HUES48 (cell line): Measurements from ENCODE around the gene MATK.

ENCODE experiments used
- H3K27ac ChIP-seq: one replicate; pipeline ENCODE4 v1.7.0; 2013; ENCODE audit warnings: low read depth, low read length, inconsistent platforms
- H3K27me3 ChIP-seq: 2 replicates; pipeline ENCODE4 v1.6.1; 2013; ENCODE audit warnings: mild to moderate bottlenecking, low read length; ENCODE audit not compliant: control insufficient read depth, insufficient read depth
- H3K36me3 ChIP-seq: 2 replicates; pipeline ENCODE4 v1.6.1; 2013; ENCODE audit warnings: low read length; ENCODE audit not compliant: control insufficient read depth, insufficient read depth
- H3K4me1 ChIP-seq: 2 replicates; pipeline ENCODE4 v1.6.1; 2013; ENCODE audit warnings: mild to moderate bottlenecking, low read length; ENCODE audit not compliant: control insufficient read depth, insufficient read depth
- H3K4me3 ChIP-seq: 2 replicates; pipeline ENCODE4 v1.5.1; 2013; ENCODE audit warnings: mild to moderate bottlenecking, low read depth, low read length
- H3K9ac ChIP-seq: 2 replicates; pipeline ENCODE4 v1.6.1; 2013; ENCODE audit warnings: mild to moderate bottlenecking, low read depth, low read length, moderate library complexity
- H3K9me3 ChIP-seq: 2 replicates; pipeline ENCODE4 v1.6.1; 2013; ENCODE audit warnings: low read length; ENCODE audit not compliant: control insufficient read depth, insufficient read depth

The MATK gene

GRCh38 chr19:3814648-3815047 lies 28.5 kb upstream of the MATK start:
- no peaks in the 10 kb centered on the region for H3K4me1 ChIP-seq
- H3K27ac ChIP-seq: no peak overlapping the region
- H3K9ac ChIP-seq: no peak overlapping the region
- H3K9me3 ChIP-seq: no peaks in the 10 kb centered on the region
- no peaks in the 10 kb centered on the region for H3K36me3 ChIP-seq
- H3K4me3 ChIP-seq: no peak overlapping the region
- no peaks in the 10 kb centered on the region for H3K27me3 ChIP-seq

DNA sequence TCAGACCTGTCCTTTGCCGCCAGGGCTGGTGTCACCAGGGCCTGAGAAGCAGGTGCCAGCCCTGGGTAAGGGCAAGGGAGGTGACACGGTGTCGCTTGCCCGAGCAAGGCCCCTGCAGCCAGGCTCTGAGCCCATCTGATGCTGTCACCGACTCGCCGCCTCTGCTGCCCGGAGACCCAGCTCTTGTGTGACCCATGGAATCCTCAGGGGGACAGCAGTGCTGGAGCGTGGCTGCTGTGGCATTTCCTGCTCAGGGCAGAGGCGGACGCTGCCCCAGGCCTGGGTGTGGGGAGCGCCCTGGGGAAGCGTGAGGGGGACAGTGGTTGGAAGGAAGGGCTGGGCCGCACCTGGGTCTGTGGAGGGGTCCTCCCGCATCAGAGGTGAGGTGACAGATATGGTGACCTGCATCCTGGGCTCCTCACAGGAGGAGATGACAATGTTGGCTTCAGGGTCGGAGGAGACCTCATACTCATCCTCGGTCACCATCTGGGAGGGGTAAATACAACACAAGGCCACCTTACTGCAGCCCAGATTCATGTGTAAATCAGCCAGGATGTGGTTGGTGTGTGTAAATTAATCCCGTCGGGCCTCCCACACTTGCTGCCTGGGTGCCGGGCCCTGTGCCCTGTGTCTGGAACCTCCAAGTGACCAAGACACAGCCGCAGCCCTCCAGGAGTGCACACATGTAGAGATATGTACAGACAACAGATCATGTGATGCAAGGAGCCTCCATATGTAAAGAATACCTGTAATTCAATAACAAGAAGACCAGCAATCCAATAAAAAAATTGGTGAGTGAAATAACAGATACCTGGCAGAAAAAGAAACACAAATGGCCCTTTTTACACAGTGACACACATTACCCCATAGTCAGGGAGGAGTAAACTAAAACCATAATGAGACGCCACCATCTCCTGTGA lies 27.6 kb upstream of the MATK start:
- no peak overlapping the region for H3K9ac ChIP-seq
- H3K4me1 ChIP-seq: no peaks in the 10 kb centered on the region
- no peak overlapping the region for H3K27ac ChIP-seq
- H3K27me3 ChIP-seq: no peaks in the 10 kb centered on the region
- no peaks in the 10 kb centered on the region for H3K36me3 ChIP-seq
- H3K4me3 ChIP-seq: no peak overlapping the region
- H3K9me3 ChIP-seq: no peaks in the 10 kb centered on the region

DNA sequence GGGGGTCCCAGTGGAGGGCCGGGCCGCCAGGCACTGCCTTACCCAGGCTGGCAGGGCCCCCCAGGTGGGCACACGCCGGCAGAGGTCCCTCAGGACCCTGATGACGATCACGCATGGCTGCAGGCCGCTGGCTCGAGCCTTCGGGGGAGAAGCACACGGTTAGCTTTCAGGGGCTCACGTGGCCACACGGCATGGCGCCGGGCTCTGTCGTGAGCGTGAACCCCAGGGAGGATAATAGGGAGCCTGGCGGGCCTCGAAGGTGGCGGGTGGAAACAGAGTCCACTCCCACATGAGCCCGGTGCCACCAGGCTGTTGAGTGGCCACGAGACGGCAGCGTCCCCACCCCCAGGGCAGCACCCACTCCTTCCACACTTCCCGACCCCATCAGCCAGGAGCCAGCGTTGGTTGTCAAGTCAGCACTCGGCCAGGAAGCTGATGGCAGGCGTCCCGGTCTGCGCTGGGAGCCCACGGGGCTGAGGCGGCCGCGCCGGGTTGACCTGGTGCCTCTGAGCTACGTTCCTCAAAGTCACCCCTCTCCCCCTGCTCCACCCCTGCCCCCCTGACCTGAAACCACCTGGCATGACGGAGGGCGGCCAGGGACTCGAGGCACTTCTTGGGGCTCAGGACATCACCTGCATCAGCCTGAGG lies 24.7 kb upstream of the MATK start:
- Histone ChIP-seq H3K9ac (no peak overlapping the region), H3K36me3 (no peaks in the 10 kb centered on the region), H3K9me3 (no peaks in the 10 kb centered on the region), H3K27ac (no peak overlapping the region), H3K4me3 (no peak overlapping the region), H3K27me3 (no peaks in the 10 kb centered on the region), H3K4me1 (no peaks in the 10 kb centered on the region)

DNA sequence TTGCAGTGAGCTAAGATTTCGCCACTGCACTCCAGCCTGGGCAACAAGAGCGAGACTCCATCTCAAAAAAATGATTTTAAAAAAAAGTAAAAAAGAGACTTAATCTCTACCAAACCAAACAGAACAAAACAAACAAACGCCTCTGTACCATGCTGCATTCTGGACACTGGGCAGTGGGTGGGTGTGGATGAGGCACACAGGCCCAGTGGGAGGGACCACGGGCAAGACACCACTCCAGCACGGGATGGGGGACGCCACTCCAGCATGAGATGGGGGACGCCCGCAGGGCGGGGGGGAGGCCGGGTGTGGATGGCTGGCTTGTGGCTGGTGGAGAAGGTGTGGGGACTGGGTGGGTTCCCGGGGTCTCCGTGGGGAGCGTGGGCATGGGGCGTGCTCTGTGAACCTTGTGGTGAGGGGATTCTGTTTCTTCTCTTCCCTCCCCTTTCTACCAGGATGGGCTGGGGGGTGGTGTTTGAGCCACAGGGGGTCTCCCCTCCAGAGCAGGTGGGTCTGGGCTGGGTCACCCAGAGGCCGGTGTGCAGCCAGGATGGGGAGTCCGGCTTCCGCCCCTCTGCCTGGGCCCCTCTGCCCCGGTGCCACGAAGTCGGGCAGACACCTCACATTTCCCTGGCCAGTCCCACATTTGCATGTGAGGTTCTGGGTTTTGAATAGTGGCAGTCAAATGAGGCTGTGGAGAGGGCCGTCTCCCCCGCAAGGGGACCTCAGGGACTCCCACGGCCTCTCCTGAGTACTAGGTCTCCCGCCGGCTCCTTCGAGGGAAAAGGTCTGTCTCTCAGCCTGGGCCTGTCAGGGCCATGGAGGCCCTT lies 23.9 kb upstream of the MATK start:
- no peak overlapping the region for H3K4me3 ChIP-seq
- H3K27ac ChIP-seq: no peak overlapping the region
- no peak overlapping the region for H3K9ac ChIP-seq

DNA sequence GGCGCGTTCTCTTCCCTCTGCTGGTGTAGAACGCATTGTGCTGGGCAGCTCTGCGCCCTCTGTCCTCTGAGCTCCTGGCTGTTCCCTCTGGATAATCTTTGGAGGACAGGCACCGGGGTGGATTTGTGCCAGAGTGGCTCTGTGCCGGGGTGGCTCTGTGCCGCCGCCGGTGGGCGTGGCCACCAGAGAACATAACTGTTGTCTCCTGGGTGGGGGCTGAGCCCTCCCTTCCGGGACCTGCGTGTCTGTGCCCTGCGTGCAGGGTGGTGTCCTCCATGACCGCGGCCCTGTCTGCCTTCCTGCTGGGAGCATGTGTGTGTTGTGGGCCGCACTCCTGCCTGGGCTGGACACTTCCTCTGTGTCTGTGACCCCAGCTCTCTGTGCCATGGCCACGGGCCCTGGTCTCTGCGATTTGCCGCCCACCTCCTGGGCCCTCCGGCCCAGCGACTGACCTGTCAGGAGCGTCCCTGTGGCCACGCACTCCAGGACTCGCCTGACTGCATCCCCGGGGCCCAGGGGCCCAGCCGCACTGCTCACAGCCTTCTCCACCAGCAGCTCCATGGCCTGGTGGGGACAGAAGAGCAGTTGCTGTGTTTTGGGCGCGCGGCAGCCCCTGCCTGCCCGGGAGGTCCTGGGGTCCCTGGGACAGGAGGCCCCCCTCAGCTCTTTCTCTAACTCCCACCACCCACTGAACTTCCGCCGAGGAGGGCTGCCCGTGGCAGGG lies 22.4 kb upstream of the MATK start:
- no peak overlapping the region for H3K9ac ChIP-seq
- no peak overlapping the region for H3K4me3 ChIP-seq
- H3K4me1 ChIP-seq: no peaks in the 10 kb centered on the region
- no peak overlapping the region for H3K27ac ChIP-seq
- H3K27me3 ChIP-seq: no peaks in the 10 kb centered on the region
- no peaks in the 10 kb centered on the region for H3K9me3 ChIP-seq
- H3K36me3 ChIP-seq: no peaks in the 10 kb centered on the region

More for the DNA sequence above, 23.9 kb upstream of the MATK start:
- Histone ChIP-seq H3K27me3 (no peaks in the 10 kb centered on the region), H3K36me3 (no peaks in the 10 kb centered on the region), H3K4me1 (no peaks in the 10 kb centered on the region), H3K9me3 (no peaks in the 10 kb centered on the region)

- Histone ChIP-seq H3K9ac (no peak overlapping the region), H3K4me3 (no peak overlapping the region), H3K36me3 (no peaks in the 10 kb centered on the region), H3K27ac (no peak overlapping the region), H3K27me3 (no peaks in the 10 kb centered on the region), H3K9me3 (no peaks in the 10 kb centered on the region), H3K4me1 (no peaks in the 10 kb centered on the region)
Measured at GRCh38 chr19:3807574-3808354, 21.6 kb upstream of the MATK start.

- Histone ChIP-seq H3K27ac (no peak overlapping the region), H3K36me3 (no peaks in the 10 kb centered on the region), H3K9ac (no peak overlapping the region), H3K9me3 (no peaks in the 10 kb centered on the region), H3K4me1 (no peaks in the 10 kb centered on the region), H3K4me3 (no peak overlapping the region), H3K27me3 (peaks cover 3% of the 10 kb centered on the region; the same call in 1 of the 2 replicates)
Measured at GRCh38 chr19:3807131-3807480, 20.9 kb upstream of the MATK start.

- Histone ChIP-seq H3K9me3 (no peaks in the 10 kb centered on the region), H3K27me3 (peaks cover 14% of the 10 kb centered on the region; the same call in 1 of the 2 replicates), H3K36me3 (no peaks in the 10 kb centered on the region), H3K4me1 (peaks cover 5% of the 10 kb centered on the region; the same call in 1 of the 2 replicates), H3K27ac (no peak overlapping the region), H3K4me3 (no peak overlapping the region), H3K9ac (no peak overlapping the region)
Measured at GRCh38 chr19:3805859-3806258, 19.7 kb upstream of the MATK start.

DNA sequence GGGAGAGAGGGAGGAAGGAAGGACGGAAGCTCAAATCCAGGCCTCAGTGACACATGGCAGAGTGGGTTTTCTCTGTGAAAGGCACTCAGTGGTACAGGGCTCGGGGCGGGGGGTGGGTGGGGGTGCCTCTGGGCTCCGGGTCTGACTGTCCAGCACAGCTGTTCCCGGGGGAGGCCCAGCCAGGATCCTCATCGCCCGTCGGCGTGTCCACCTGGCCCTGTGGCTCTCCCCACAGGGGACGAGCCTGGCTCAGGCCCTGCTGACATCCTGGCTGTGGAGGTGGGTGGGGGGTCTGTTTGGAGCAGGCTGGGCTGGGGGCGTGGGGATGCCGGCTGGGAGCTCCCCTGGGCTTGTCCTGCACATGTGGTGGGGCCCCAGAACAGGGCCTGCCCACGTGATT lies 18.2 kb upstream of the MATK start:
- no peaks in the 10 kb centered on the region for H3K36me3 ChIP-seq
- H3K9ac ChIP-seq: no peak overlapping the region
- H3K4me1 ChIP-seq: peaks cover 5% of the 10 kb centered on the region; the same call in 1 of the 2 replicates
- H3K27me3 ChIP-seq: peaks cover 21% of the 10 kb centered on the region
- no peak overlapping the region for H3K27ac ChIP-seq
- no peaks in the 10 kb centered on the region for H3K9me3 ChIP-seq
- no peak overlapping the region for H3K4me3 ChIP-seq

GRCh38 chr19:3803986-3804385 lies 17.8 kb upstream of the MATK start:
- Histone ChIP-seq H3K4me3 (no peak overlapping the region), H3K9ac (no peak overlapping the region), H3K27me3 (peaks cover 21% of the 10 kb centered on the region), H3K9me3 (no peaks in the 10 kb centered on the region), H3K4me1 (peaks cover 5% of the 10 kb centered on the region; the same call in 1 of the 2 replicates), H3K27ac (no peak overlapping the region), H3K36me3 (no peaks in the 10 kb centered on the region)
